Measurements from ENCODE around the gene TRAPPC11.

DNA sequence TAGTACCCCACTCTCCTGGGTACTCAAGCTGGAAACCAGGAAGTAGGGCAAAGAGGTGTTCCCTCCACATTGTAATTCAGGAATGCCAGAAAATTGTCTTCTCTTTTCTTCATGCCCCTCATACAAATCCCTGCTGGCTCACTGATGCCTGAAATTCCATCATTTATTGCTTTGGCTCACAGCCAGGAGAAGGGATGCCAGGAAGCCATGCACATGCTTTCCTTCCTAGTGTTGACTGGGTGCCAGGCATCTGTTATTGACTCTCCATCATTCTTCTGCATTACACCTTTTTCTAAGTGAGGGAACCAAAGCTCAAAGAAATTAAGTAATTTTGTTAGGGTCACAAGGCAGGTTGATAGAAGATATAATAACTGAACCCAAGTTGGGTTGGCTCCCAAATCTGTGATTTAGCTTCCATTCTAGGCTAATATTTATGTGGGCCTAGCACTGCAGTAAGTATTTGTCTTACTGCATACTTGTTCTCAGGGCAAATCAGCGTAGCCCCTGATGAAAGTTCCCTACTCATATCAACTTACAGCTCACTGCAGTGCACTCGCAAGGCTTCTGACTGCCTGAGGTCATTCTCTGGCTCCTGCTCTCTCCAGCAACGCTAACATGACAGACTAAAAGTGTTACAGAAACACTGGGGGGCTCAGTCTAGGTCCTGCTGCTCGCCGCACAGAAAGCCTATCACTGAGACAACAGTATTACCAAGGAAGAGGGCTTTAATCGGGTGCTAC lies 89.0 kb downstream of the TRAPPC11 start:
- TF ChIP-seq GATA2 (IDR thresholded peaks at IDR 0.05; ENCODE audit: low read depth, low read length) (no peak), GATA3 (IDR thresholded peaks at IDR 0.05; ENCODE audit: low read depth, low read length) (no peak)

Data from SH-SY5Y (cell line).